ENCODE results near the gene CIZ1. TPM values are rescaled to one million over a fixed set of nuclear protein-coding genes. Genes with fewer than 3 reads are reported as not detected.

The CIZ1 gene
- total and polyA plus RNA-seq, 2 of the 13 experiments (the other 11 are each of a cell fraction or from before 2014, with no cell fraction given) = 30.6 to 50.3 TPM

DNA sequence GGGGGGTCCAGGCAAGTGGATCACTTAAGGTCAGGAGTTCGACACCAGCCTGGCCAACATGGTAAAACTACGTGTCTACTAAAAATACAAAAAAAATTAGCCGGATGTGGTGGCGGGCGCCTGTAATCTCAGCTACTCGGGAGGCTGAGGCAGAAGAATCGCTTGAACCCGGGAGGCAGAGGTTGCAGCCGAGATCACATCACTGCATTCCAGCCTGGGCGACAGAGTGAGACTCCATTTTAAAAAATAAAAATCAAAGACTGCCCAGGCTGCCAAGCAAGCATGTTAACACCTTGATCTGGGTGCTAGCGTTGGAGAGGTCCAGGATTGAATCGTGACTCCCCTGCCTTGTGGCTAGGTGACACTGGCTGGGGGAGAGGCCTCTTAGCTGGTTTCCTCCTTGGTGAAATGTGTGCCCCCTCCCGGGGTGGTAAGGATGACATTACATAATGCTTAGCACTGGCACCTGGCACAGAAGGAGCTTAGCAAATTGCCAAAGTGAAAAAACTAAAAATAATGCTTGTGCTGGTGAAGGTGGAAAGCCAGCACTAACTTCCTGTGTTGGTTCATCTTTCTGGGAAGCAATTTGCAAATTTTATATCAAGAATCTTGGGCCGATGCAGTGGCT, 2.2 kb upstream of the CIZ1 start:
- no peak overlapping the region for H3K9ac ChIP-seq (ENCODE audit: insufficient read depth, low read depth, low read length)

More for the DNA sequence above, 2.2 kb upstream of the CIZ1 start:
- Histone ChIP-seq H3K27ac (ENCODE audit: extremely low read length, insufficient read depth, low read length) (no peak overlapping the region), H4K20me1 (ENCODE audit: insufficient read depth, low read length) (no peaks in the 10 kb centered on the region), H3K4me3 (replicated peaks in 1 of 3; ENCODE audit: insufficient read depth in 1 of 3, low read depth in 2 of 3, low read length in 3 of 3) (no peak overlapping the region), H2AFZ (ENCODE audit: low read length) (no peak overlapping the region), H3K4me1 (ENCODE audit: insufficient read depth, low read length) (peaks cover 11% of the 10 kb centered on the region), H3K79me2 (ENCODE audit: insufficient read depth, low read length) (peaks cover 9% of the 10 kb centered on the region), H3K27me3 (ENCODE audit: control insufficient read depth in 1 of 2, insufficient read depth in 2 of 2, low read length in 2 of 2) (no peaks in the 10 kb centered on the region), H3K36me3 (replicated peaks in 1 of 2; ENCODE audit: control insufficient read depth in 1 of 2, insufficient read depth in 2 of 2, low read length in 2 of 2) (peaks cover 2 to 7% of the 10 kb centered on the region in 2 experiments; a peak in 1 of 5 replicates), H3K9me3 (ENCODE audit: low read length) (no peaks in the 10 kb centered on the region), H3K4me2 (ENCODE audit: low read depth, low read length) (no peak overlapping the region)
- POLR2A ChIA-PET = interaction anchor here (1.3 kb wide), 1 partner anchor 121 kb away, joined by 4 read pairs; no protein-coding TSS in a partner anchor
- TF ChIP-seq ZNF737 (CRISPR knock-in tag; IDR thresholded peaks at IDR 0.05; ENCODE audit: borderline replicate concordance) (no peak), ZNF343 (CRISPR knock-in tag; IDR thresholded peaks at IDR 0.05) (no peak), HMG20A (CRISPR knock-in tag; IDR thresholded peaks at IDR 0.05; ENCODE audit: borderline replicate concordance) (no peak), ZBTB3 (CRISPR knock-in tag; IDR thresholded peaks at IDR 0.05; ENCODE audit: borderline replicate concordance, low read depth) (no peak), TSC22D2 (CRISPR knock-in tag; IDR thresholded peaks at IDR 0.05; ENCODE audit: borderline replicate concordance) (no peak), SUZ12 (IDR thresholded peaks at IDR 0.05; ENCODE audit: low read depth, low read length) (no peak), ZNF335 (CRISPR knock-in tag; IDR thresholded peaks at IDR 0.05) (no peak), SOX6 (IDR thresholded peaks at IDR 0.05) (no peak), SOX6 (CRISPR knock-in tag; IDR thresholded peaks at IDR 0.05) (no peak), ZNF496 (CRISPR knock-in tag; IDR thresholded peaks at IDR 0.05; ENCODE audit: insufficient replicate concordance) (no peak), NONO (IDR thresholded peaks at IDR 0.05) (no peak), NONO (CRISPR knock-in tag; conservative IDR thresholded peaks at IDR 0.05) (no peak), SMAD3 (CRISPR knock-in tag; IDR thresholded peaks at IDR 0.05) (no peak), NCOA2 (CRISPR knock-in tag; IDR thresholded peaks at IDR 0.05) (no peak), ZNF776 (CRISPR knock-in tag; IDR thresholded peaks at IDR 0.05) (no peak), FOXM1 (CRISPR knock-in tag; IDR thresholded peaks at IDR 0.05) (no peak)
- TF ChIP-seq, protein P1, sequence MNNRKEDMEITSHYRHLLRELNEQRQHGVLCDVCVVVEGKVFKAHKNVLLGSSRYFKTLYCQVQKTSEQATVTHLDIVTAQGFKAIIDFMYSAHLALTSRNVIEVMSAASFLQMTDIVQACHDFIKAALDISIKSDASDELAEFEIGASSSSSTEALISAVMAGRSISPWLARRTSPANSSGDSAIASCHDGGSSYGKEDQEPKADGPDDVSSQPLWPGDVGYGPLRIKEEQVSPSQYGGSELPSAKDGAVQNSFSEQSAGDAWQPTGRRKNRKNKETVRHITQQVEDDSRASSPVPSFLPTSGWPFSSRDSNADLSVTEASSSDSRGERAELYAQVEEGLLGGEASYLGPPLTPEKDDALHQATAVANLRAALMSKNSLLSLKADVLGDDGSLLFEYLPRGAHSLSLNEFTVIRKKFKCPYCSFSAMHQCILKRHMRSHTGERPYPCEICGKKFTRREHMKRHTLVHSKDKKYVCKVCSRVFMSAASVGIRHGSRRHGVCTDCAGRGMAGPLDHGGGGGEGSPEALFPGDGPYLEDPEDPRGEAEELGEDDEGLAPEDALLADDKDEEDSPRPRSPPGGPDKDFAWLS (CRISPR knock-in tag; IDR thresholded peaks at IDR 0.05; ENCODE audit: borderline replicate concordance) = no peak
- TF ChIP-seq, protein P2, sequence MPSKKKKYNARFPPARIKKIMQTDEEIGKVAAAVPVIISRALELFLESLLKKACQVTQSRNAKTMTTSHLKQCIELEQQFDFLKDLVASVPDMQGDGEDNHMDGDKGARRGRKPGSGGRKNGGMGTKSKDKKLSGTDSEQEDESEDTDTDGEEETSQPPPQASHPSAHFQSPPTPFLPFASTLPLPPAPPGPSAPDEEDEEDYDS (CRISPR knock-in tag; IDR thresholded peaks at IDR 0.05) = no peak
- DNase-seq (ENCODE audit: low spot score) (no peak), FAIRE-seq (no peak), ATAC-seq (no peak)
- CTCF ChIA-PET (ENCODE audit: low intra/inter-chr PET ratio, low total read pairs) = no interaction called here
- 92% methylated on average over 14 of the region's 14 CpGs for WGBS (ENCODE audit: low lambda C conversion rate)
- no TSS peak for BruUV-seq (replicated peaks)
- in situ Hi-C loops (cut with HindIII; ENCODE audit: extremely low pct_ligation_motif_present, low pct_unique_long_range_greater_than_20kb) (no loop called here), intact Hi-C loops (cut with micrococcal nuclease; ENCODE audit: unreplicated experiment) (no loop called here)

Data from HepG2 (cell line).